ENCODE measurements around the gene PRR23E. TPM values are rescaled to one million over a fixed set of nuclear protein-coding genes. Genes with fewer than 3 reads are reported as not detected.
A peak's percentile ranks its signal among the peaks of the same experiment; 100 is the strongest.

The PRR23E gene
- total RNA-seq, 1 experiment from 2014 or later = not detected

DNA sequence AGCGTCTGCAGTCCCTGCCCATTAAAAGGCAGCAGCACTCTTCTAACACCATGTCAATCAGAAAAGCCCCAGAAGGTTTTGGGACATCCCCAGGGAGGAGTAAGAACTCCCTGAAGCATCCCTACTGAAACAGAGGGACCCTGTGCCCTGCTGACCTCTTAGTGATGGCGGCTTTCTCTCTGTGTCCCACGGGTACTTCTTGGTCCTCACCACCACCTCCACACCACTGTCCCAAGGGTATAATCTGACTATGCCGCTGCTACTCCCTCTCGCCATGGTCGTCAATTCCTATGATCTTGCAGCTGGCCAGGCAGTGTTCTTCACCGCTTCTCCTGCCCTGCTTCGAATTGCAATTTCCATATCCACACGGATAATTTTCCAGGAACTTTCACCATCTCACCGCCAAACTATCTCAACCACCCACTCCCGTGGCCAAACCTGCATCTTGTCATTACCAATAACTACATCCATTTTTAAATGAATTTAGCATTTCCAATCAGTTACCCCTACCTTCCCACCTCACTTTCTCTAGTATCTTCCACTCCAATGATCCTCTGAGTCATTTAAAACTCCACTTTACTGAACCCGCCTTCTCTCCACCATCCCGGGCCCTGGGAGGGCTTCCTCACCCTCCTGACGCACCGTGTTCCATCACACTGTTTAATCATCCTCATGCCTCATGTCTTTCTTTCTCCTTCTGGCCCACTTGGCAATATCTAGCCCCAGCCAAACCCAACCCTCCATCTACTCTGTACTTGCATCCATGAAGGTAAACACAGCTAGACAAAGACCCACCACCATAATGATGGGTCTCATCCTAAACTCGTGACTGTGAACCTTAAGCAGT, 23.7 kb downstream of the PRR23E start:
- no peaks in the 10 kb centered on the region for H3K36me3 ChIP-seq (replicated peaks; ENCODE audit: control insufficient read depth, insufficient read depth, low read length)
- peak; percentile 26 for DNase-seq
- no peak overlapping the region for H3K4me3 ChIP-seq (ENCODE audit: insufficient read depth, low read depth, low read length)
- no peaks in the 10 kb centered on the region; the same call in 1 of the 2 replicates for H3K27me3 ChIP-seq (ENCODE audit: control insufficient read depth, insufficient read depth, low read length)

DNA sequence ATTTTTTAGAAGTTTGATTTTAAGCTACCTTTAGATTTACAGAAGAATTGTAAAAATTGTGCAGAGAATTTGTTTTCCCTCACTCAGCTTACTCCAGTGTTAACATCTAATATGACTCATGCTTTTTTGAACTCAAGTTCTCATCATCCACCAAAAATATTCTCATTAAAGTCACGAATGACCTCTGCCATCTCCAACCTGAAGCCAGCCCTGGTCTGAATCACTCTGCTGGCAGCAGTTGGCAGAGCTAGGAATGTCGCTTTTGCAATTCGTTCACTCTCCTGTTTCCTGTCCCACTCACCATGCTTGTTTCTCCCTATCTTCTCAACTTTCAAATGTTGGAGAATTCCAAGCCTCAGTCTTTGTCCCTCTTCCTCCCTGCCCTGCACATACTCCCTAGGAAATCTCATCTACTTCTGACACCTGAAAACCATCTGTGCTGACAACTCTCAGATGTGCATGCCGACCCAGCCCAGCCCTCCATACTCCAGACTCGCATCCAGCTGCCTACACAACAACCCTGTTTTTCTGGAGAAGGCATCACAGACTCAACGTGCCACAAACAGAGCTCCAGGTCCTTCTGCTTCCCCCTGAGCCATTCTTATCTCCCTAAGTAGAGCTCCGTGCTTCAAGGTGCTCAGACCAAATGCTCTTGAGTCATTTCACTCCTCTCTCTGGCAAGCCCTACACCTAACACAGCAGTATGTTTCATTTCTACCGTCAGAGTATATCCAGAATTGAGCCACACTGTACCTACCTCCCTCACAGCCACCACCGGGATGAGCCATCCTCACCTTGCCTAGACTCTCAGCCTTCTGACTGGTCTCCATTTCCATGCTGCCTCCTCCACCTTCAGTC, 24.9 kb downstream of the PRR23E start:
- Histone ChIP-seq H3K4me3 (ENCODE audit: insufficient read depth, low read depth, low read length) (no peak overlapping the region), H3K27me3 (ENCODE audit: control insufficient read depth, insufficient read depth, low read length) (no peaks in the 10 kb centered on the region), H3K36me3 (replicated peaks; ENCODE audit: control insufficient read depth, insufficient read depth, low read length) (no peaks in the 10 kb centered on the region)
- peak; percentile 5 for DNase-seq

DNA sequence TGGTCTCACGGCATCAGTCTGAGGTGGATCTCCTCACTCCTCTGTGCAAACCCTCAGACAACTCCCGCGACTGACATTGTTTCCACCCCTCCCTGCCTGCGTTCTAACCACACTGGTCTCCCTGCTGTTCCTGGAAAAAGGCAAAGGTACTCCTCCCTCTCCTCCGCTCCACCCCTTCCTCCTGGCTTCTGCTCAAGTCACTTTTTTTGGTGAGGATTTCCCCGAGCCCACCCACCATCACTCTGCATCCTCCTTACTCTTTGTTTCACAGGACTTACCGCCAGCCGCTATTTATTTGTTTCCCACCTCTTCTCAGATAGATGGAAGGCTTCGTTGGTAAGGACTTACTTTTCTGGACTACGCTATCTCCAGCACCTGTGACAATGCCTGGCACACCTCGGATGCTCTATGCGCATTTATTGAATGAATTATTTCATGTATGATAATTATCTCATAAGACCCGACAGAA, 25.6 kb downstream of the PRR23E start:
- no peak overlapping the region for H3K4me3 ChIP-seq (ENCODE audit: insufficient read depth, low read depth, low read length)
- DNase-seq = peak; percentile 30
- no peaks in the 10 kb centered on the region for H3K27me3 ChIP-seq (ENCODE audit: control insufficient read depth, insufficient read depth, low read length)
- H3K36me3 ChIP-seq (replicated peaks; ENCODE audit: control insufficient read depth, insufficient read depth, low read length) = no peaks in the 10 kb centered on the region

DNA sequence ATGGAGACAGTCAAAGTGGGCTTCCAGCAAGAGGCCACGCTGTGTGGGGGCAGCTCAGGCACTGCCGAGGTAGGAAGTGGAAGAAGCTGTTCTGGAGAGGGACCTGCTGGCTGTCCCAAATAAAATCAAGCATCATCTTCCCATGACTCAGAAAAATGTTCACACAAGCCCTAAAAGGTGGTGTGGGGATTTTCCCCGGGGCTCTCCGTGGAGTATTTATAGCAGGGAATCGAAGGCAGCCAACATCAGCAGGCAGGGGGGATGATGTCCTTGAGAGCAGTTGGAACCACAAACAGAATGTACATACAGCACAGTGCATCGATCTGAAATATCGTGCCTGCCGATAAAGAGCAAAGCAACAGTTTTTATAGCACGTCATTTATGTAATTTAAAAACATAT, 27.6 kb downstream of the PRR23E start:
- H3K27me3 ChIP-seq (ENCODE audit: control insufficient read depth, insufficient read depth, low read length) = no peaks in the 10 kb centered on the region
- DNase-seq = no peak
- H3K4me3 ChIP-seq (ENCODE audit: insufficient read depth, low read depth, low read length) = no peak overlapping the region
- H3K36me3 ChIP-seq (replicated peaks; ENCODE audit: control insufficient read depth, insufficient read depth, low read length) = no peaks in the 10 kb centered on the region

DNA sequence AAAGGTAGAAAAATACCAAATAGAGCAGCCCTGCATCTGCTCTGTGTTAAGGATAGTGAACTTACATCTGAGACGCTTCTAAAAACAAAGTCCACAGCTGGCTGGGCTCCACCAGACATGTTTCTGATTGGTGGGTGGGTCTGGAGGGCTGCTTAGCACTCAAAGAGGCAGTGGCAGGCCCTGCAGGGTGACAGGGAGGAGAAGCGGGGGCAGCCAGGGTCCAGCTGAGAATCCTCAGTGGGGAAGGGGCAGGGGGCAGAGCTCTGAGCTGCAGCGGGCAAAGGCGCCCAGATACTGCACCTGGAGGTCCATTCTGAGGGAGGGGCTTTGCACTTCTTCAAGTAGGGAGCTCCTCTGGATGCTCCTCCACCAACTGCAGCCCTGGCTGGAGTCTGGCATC, 28.1 kb downstream of the PRR23E start:
- peak; percentile 22 for DNase-seq
- Histone ChIP-seq H3K4me3 (ENCODE audit: insufficient read depth, low read depth, low read length) (no peak overlapping the region), H3K36me3 (replicated peaks; ENCODE audit: control insufficient read depth, insufficient read depth, low read length) (no peaks in the 10 kb centered on the region), H3K27me3 (ENCODE audit: control insufficient read depth, insufficient read depth, low read length) (no peaks in the 10 kb centered on the region)

DNA sequence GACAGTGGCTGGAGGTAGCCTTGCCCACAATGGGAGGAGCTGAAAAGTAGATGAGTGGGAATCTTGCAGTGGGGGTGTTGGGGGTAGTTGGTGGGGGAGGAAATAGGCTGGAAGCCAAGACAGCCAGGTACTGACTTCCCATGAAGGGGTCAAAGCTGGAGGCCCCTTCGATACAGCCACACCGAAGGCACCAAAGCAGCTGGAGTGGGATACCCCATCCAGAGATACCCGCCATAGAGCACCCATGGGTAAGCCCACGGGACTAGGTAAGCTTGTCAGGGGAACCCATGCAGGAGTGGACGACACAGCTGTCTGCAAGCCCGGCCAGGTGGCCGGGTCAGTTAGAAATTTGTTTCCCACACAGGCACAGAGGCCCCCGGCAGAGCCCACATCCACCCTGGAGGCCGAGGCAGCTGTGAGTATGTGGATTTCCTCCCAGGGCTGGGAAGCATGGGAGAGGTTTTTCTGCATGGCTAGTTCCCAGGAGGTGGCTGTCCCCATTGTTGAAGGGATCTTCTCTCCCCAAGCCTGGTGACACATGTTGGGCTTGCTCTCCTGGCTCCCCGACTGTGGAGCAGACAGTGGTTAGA, 28.6 kb downstream of the PRR23E start:
- peak; percentile 23 for DNase-seq
- Histone ChIP-seq H3K27me3 (ENCODE audit: control insufficient read depth, insufficient read depth, low read length) (no peaks in the 10 kb centered on the region), H3K36me3 (replicated peaks; ENCODE audit: control insufficient read depth, insufficient read depth, low read length) (no peaks in the 10 kb centered on the region), H3K4me3 (ENCODE audit: insufficient read depth, low read depth, low read length) (no peak overlapping the region)

DNA sequence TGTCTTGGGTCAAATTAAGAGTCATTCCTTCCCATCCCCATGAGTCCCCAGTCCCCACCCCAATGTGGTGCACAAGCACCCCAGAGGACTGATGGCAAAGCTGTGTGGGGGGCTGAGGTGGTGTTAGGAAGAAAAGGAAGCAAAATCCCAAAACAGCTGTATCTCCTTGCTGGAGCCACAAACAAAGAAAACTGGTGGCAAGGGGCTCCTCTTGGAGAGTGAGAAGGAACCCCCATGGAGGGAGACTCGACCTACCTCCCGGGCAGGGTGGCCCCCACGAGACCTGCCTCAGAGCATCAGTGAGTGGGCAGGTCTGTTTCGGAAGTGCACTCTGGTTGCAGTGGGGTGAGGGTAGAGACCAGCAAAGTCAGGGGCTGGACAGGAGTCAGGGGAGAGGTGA, 29.2 kb downstream of the PRR23E start:
- H3K4me3 ChIP-seq (ENCODE audit: insufficient read depth, low read depth, low read length) = no peak overlapping the region
- no peaks in the 10 kb centered on the region for H3K36me3 ChIP-seq (replicated peaks; ENCODE audit: control insufficient read depth, insufficient read depth, low read length)
- peak; percentile 17 for DNase-seq
- no peaks in the 10 kb centered on the region for H3K27me3 ChIP-seq (ENCODE audit: control insufficient read depth, insufficient read depth, low read length)

DNA sequence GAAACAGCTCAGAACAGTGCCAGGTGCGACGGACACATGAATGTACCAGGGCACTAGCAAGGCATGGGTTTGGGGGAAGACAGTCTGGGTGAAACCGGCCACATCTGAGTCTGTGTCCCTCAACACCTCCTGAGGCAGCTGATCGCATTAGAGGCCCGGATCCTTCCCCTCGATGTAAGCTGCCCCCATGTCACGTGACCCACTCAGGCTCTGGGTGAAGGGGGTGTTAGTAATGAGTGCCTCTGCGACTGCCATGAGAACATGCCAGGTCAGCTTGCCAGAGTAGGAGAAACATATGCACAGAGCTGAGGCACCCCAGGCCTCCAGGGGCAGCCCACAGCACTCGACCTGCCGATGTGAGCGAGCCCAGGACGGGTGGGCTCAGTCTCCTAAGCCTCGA, 29.7 kb downstream of the PRR23E start:
- Histone ChIP-seq H3K4me3 (ENCODE audit: insufficient read depth, low read depth, low read length) (no peak overlapping the region), H3K36me3 (replicated peaks; ENCODE audit: control insufficient read depth, insufficient read depth, low read length) (no peaks in the 10 kb centered on the region), H3K27me3 (ENCODE audit: control insufficient read depth, insufficient read depth, low read length) (no peaks in the 10 kb centered on the region)
- DNase-seq = no peak

DNA sequence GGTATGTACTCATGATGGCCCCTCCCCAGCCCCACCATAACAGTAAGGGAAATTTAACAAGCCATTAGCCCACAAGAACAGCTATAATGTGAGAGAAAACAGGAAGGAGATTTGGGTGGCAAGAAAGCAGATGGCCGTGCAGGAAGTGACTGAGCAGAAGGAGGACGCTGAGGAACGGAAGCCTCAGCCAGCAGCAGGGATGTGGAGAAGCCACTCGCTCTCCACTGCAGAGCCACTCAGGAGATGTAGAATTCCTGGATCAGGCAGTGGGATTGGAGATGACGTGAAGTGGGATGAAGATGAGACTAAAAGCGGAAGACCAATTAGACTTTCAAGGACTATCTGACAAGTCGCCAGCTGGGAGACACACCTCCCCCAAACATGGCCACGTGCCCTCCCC, 31.2 kb downstream of the PRR23E start:
- no peak for DNase-seq
- no peaks in the 10 kb centered on the region for H3K36me3 ChIP-seq (replicated peaks; ENCODE audit: control insufficient read depth, insufficient read depth, low read length)
- no peak overlapping the region for H3K4me3 ChIP-seq (ENCODE audit: insufficient read depth, low read depth, low read length)
- no peaks in the 10 kb centered on the region for H3K27me3 ChIP-seq (ENCODE audit: control insufficient read depth, insufficient read depth, low read length)

DNA sequence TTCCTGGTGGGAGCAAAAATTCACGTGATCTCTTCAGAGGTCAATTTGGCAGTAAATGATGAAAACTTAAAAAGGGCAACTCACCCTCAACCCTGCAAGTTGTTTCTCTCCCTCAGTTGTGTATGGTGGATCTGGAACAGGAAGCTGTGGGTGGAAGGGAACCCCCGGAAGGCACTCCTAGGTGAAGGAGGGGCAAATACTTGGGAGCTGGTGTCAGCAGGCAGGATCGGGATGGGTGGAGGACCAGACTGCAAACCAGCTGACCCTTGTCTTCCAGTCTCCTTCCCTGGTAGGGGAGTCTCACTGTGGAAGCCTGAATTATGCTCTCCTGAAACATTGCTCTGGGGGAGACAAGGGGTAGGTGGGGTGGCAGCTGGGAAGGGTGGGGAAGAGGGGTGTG, 33.5 kb downstream of the PRR23E start:
- H3K36me3 ChIP-seq (replicated peaks; ENCODE audit: control insufficient read depth, insufficient read depth, low read length) = no peaks in the 10 kb centered on the region
- peak; percentile 48 for DNase-seq
- no peaks in the 10 kb centered on the region for H3K27me3 ChIP-seq (ENCODE audit: control insufficient read depth, insufficient read depth, low read length)
- H3K4me3 ChIP-seq (ENCODE audit: insufficient read depth, low read depth, low read length) = no peak overlapping the region

DNA sequence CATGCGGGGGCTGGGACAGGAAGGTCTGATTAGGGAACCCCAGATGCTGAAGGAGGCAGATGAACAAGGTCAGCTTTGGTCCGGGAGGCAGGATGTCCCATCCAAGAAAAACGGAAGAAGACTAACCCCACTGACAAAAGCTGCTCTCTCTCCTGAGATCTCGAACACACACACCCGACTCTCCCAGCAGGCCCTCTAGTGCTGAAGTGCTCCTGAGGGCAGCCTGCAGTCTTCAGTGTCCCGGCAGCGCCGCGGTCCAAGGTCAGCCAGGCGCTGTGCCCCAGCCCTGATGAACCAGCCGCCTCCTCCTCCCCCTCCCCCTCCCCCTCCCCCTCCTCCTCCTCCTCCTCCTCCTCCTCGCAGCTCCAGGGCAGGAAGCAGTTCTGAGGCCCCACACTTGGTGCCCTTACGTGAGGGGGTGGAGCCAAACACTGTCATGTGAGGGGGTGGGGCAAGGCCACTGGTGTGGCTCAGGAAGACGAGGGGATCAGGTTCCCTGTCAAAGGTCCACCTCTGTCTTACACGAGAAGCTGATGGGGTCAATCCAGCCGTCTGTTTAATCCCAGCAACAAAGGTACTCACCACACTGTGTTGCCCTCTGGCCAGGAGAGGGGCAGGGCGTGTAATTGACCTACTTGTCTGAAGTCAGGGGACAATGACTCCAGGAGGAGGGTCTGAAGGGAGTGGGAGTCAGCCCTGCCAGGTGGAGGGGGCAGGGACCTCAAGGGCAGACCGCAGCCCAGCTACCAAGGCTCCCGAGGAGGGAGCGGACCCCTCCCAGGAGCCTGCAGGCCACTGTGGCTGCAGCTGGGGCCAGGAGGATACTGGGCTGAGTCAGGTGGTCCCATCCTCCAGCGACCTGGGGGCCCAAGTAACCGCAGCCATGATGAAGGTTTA, 34.3 kb downstream of the PRR23E start:
- peak; percentile 92 for DNase-seq
- no peaks in the 10 kb centered on the region for H3K36me3 ChIP-seq (replicated peaks; ENCODE audit: control insufficient read depth, insufficient read depth, low read length)
- H3K27me3 ChIP-seq (ENCODE audit: control insufficient read depth, insufficient read depth, low read length) = no peaks in the 10 kb centered on the region
- peak overlapping the region; percentile 33 for H3K4me3 ChIP-seq (ENCODE audit: insufficient read depth, low read depth, low read length)

DNA sequence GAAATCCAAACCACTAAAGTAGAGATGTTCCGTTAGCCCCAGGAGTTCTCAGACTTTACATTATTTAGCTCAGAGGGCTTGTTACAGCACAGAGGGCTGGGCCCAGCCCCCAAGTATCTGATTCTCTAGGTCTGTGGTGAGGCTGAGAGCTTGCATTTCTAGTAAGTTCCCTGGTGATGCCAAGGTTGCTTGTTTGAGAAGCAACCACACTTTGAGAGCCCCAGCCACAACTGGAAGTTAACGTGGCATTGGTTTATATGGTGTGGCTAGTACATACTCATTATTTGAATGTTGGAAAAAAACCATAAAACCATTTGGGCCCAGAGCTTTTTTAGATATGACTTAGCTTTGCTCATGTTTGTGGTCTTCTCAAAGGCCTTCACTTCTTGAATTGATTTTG, 35.9 kb downstream of the PRR23E start:
- H3K36me3 ChIP-seq (replicated peaks; ENCODE audit: control insufficient read depth, insufficient read depth, low read length) = no peaks in the 10 kb centered on the region
- no peaks in the 10 kb centered on the region for H3K27me3 ChIP-seq (ENCODE audit: control insufficient read depth, insufficient read depth, low read length)
- no peak for DNase-seq
- H3K4me3 ChIP-seq (ENCODE audit: insufficient read depth, low read depth, low read length) = no peak overlapping the region

DNA sequence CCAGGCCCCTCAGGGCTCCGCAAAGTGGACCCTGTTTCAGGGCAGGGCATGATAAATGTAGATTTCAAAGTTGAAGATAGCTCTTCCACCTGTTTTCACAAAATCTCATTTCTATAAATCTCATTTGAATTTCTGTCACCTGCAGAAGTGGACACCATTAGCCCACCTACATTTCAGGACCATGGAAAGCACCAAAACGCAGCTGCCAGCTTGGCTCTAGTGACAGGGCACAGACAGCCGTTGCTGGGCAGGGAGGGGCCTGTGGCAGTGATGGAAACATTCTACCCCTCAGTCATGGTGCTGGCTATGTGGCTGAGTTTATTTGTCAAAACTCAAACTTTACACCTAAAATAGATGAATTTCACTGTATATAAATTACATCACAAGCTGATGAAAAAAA, 40.4 kb downstream of the PRR23E start:
- H3K4me3 ChIP-seq (ENCODE audit: insufficient read depth, low read depth, low read length) = no peak overlapping the region
- H3K27me3 ChIP-seq (ENCODE audit: control insufficient read depth, insufficient read depth, low read length) = no peaks in the 10 kb centered on the region
- peak; percentile 55 for DNase-seq
- no peaks in the 10 kb centered on the region for H3K36me3 ChIP-seq (replicated peaks; ENCODE audit: control insufficient read depth, insufficient read depth, low read length)

DNA sequence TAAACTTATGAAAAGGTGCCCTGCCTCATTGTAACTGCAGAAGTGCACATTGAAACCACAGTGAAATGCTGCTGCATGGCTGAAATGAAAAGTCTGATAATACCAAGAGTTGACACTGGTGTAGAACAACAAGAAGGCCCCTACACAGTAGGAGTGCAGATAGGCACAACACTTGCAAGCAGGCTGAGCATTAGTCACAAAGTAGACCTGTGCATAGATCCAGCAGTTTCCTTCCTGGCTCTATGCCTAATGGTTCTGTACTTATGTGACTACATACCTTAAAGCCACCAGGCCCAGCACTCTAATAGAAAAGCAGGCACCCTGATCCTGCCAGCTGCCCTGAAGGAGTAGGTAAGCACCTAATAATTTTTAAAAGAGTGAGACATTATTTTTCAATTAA, 41.8 kb downstream of the PRR23E start:
- Histone ChIP-seq H3K27me3 (ENCODE audit: control insufficient read depth, insufficient read depth, low read length) (no peaks in the 10 kb centered on the region), H3K36me3 (replicated peaks; ENCODE audit: control insufficient read depth, insufficient read depth, low read length) (no peaks in the 10 kb centered on the region), H3K4me3 (ENCODE audit: insufficient read depth, low read depth, low read length) (no peak overlapping the region)
- no peak for DNase-seq
